ENCODE measurements around the gene PCK2.

Gene PCK2

GRCh38 chr14:24139272-24139934 is 45.3 kb downstream of the PCK2 start:
- peak in 1 of 2 donors; percentile 45 for DNase-seq

GRCh38 chr14:24141097-24141880 is 47.2 kb downstream of the PCK2 start, which contains the start of gene EMC9:
TSS of gene EMC9 (minus strand) at chr14:24141591. CDS start at chr14:24141304, 287 bp downstream.
- DNase-seq = peak; percentile 100

GRCh38 chr14:24143511-24143910 is 49.4 kb downstream of the PCK2 start:
- DNase-seq = no peak

- no peak for DNase-seq
Observed at GRCh38 chr14:24144451-24144850, 50.3 kb downstream of the PCK2 start.

GRCh38 chr14:24145219-24145618 is 51.1 kb downstream of the PCK2 start:
- DNase-seq = no peak

- DNase-seq = peak in 1 of 2 donors; percentile 14
Observed at GRCh38 chr14:24145690-24146452, 51.8 kb downstream of the PCK2 start.

- DNase-seq = peak; percentile 89 to 93
Observed at GRCh38 chr14:24146453-24146977, 52.4 kb downstream of the PCK2 start, which contains the start of gene PSME2. TSS of gene PSME2 (minus strand) at chr14:24146610. CDS start at chr14:24146581, 29 bp downstream.

- peak; percentile 98 for DNase-seq
Observed at GRCh38 chr14:24146978-24147760, 53.1 kb downstream of the PCK2 start, which contains the start of gene RNF31. TSS of gene RNF31 (plus strand) at chr14:24147498. CDS start at chr14:24147699, 201 bp downstream.

GRCh38 chr14:24147761-24148428 is 53.8 kb downstream of the PCK2 start:
- DNase-seq = no peak

GRCh38 chr14:24149302-24149969 is 55.3 kb downstream of the PCK2 start:
- DNase-seq = no peak

- DNase-seq = no peak
Observed at GRCh38 chr14:24150061-24150460, 56.0 kb downstream of the PCK2 start.

GRCh38 chr14:24150567-24150966 is 56.5 kb downstream of the PCK2 start:
- no peak for DNase-seq

- no peak for DNase-seq
Observed at GRCh38 chr14:24150993-24151392, 56.9 kb downstream of the PCK2 start.

- DNase-seq = no peak
Observed at GRCh38 chr14:24151404-24152080, 57.4 kb downstream of the PCK2 start.

All from stimulated activated CD4-positive, alpha-beta T cell treated with anti-CD3 and anti-CD28 coated beads, Interleukin-2, amount 100 ng/mL, for 24 hours (primary cell).